BLaER1 treated with 17β-estradiol and CSF1 and Interleukin-3, amounts not matched to agents 10 nM and 100 nM (cell line): Measurements from ENCODE around the gene COPS4.

ENCODE experiments used
- H3K27ac ChIP-seq, 11 experiments: shearing (Covaris generic); formaldehyde crosslinking; 2 replicates each; pipeline ENCODE4 v1.8.1; 2022
- H3K27me3 ChIP-seq, 11 experiments: shearing (Covaris generic); formaldehyde crosslinking; 2 replicates each; pipeline ENCODE4 v1.8.1; 2022
- H3K36me3 ChIP-seq, 11 experiments: shearing (Covaris generic); formaldehyde crosslinking; 2 replicates each; pipeline ENCODE4 v1.8.1; 2022
- H3K4me1 ChIP-seq, 10 experiments: shearing (Covaris generic); formaldehyde crosslinking; 2 replicates each; pipeline ENCODE4 v1.8.1; 2022
- H3K4me2 ChIP-seq, 11 experiments: shearing (Covaris generic); formaldehyde crosslinking; 2 replicates each; pipeline ENCODE4 v1.8.1; 2022
- H3K4me3 ChIP-seq, 10 experiments: shearing (Covaris generic); formaldehyde crosslinking; 2 replicates each; pipeline ENCODE4 v1.8.1; 2022
- H3K9ac ChIP-seq, 11 experiments: shearing (Covaris generic); formaldehyde crosslinking; 2 replicates each; pipeline ENCODE4 v1.8.1; 2022
- H3K9me3 ChIP-seq, 11 experiments: shearing (Covaris generic); formaldehyde crosslinking; replicated peaks in 1 of 11; 2 replicates each; pipeline ENCODE4 v1.8.1; 2022
- H4K20me1 ChIP-seq, 11 experiments: shearing (Covaris generic); formaldehyde crosslinking; 2 replicates each; pipeline ENCODE4 v1.8.1; 2022
- Cebpa-rat ChIP-seq, 11 experiments: shearing (Covaris generic); IDR thresholded peaks; 2 replicates each; pipeline ENCODE4 v1.8.1; 2022

COPS4 gene

DNA sequence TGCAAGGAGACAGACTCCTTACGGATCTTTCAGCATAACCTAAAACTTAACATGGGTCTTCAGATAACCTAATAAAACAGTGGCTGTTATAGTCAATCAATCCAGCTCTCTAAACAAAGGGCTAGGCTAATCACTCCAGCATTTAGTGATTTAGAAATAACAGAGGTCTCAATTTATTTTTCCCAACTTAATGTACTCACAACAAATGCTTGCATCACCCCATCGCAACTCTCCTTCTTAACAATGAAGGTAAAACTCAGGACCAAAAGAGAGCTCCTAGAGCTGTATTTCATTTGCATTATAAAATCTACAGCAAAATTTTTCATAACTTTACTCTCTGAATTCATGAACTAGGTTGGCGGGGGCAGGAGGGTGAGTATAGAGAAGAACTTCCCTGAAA lies 25.5 kb upstream of the COPS4 start:
- Histone ChIP-seq H3K9ac (peak overlapping the region; percentile 89 to 96 (median 94)), H3K27me3 (no peaks in the 10 kb centered on the region), H4K20me1 (peaks cover 0 to 13% (median 0%) of the 10 kb centered on the region in 11 experiments; a peak in 5 of 22 replicates), H3K4me1 (peaks cover 21 to 53% (median 41%) of the 10 kb centered on the region in 10 experiments), H3K27ac (peak overlapping the region; percentile 88 to 96 (median 92); a peak in 21 of 22 replicates), H3K4me3 (peak overlapping the region; percentile 84 to 99 (median 92)), H3K36me3 (peaks cover 0 to 20% (median 16%) of the 10 kb centered on the region in 11 experiments; a peak in 11 of 22 replicates), H3K9me3 (0 out of 22 replicates have a peak, but pooled peaks cover 0 to 1% (median 0%) of the 10 kb centered on the region in 11 experiments), H3K4me2 (peak overlapping the region; percentile 80 to 97 (median 90))
- no peak for TF ChIP-seq Cebpa-rat (IDR thresholded peaks at IDR 0.05)

DNA sequence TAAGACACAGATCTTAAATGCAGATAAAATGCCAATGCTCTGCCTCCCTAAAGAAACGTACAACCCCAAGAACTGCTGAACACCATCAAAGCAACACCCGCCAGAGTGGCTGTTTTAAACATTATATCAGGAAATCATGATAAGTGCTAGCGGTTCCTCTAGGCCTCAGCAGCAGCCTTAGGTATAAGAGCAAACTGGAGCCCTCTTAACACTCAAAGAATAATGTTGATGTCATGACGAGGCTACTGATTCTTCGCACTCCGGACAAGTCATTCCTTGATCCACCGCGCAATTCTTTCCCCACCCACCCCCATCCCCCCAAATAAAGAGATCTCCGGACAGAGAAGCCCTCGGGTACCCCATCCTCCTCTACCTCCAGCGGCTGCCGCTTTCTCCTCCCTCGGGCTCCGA lies 24.9 kb upstream of the COPS4 start:
- TF ChIP-seq Cebpa-rat (IDR thresholded peaks at IDR 0.05) = no peak
- Histone ChIP-seq H3K4me1 (peaks cover 21 to 53% (median 41%) of the 10 kb centered on the region in 10 experiments), H3K36me3 (peaks cover 0 to 14% (median 11%) of the 10 kb centered on the region in 11 experiments; a peak in 11 of 22 replicates), H3K4me2 (peak overlapping the region; percentile 80 to 97 (median 90)), H3K9me3 (no peaks in the 10 kb centered on the region), H3K27ac (peak overlapping the region; percentile 88 to 96 (median 92)), H3K27me3 (no peaks in the 10 kb centered on the region), H3K9ac (peak overlapping the region; percentile 89 to 96 (median 94)), H4K20me1 (peaks cover 0 to 13% (median 0%) of the 10 kb centered on the region in 11 experiments; a peak in 5 of 22 replicates), H3K4me3 (peak overlapping the region; percentile 84 to 99 (median 92))

DNA sequence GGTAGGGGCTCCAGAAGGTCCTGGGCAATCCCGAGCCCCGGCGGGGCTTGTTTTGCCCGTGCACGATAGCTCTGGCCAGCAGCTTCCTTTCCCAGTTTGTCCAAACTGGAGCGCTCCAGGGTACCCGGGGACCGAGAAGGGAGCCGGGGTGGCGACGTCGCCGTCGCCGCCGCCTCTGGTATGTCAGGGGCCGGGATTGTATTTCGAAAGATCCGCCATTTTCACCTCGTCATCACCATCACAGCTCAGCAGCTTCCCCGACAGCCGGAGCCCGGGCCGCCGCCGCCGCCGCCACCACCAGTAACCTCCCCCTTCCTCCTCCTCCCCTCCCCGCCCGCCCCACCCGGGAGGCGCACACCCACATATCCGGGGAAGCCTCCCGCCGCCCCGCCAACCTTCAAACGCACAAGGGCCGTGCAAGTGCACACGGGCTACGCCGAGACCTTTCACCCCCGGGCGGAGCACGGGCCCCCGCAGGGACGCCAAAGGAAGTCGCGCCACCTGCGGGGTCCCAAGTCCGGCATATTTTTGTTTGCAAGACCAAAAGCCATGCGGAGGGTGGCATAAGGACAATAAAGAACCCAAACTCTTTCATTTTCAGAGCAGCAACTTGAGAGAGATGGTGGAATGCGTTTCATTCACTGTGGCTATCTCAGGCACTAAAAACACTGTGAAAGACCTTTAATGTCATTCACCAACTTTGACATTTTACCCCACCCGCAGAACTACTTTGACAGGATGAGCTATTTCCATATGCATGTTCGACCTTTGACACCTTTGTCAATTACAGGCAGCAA lies 24.3 kb upstream of the COPS4 start, which contains the start of gene LIN54:
TSS of gene LIN54 (minus strand) at position 302 of the 797 bp plus-strand sequence. CDS start 25,979 bp downstream, outside the sequence.
- peak within 1 kb of the TSS; percentile 89 to 96 (median 94) for H3K9ac ChIP-seq
- H3K9me3 ChIP-seq = no peaks in the 10 kb centered on the region
- H3K36me3 ChIP-seq = peaks cover 0 to 8% (median 5%) of the 10 kb centered on the region in 11 experiments; a peak in 8 of 22 replicates
- H3K4me1 ChIP-seq = peaks cover 21 to 53% (median 41%) of the 10 kb centered on the region in 10 experiments
- H3K4me2 ChIP-seq = peak within 1 kb of the TSS; percentile 81 to 98 (median 96)
- no peaks in the 10 kb centered on the region for H3K27me3 ChIP-seq
- peak within 1 kb of the TSS; percentile 84 to 99 (median 92) for H3K4me3 ChIP-seq
- no peak for TF ChIP-seq Cebpa-rat (IDR thresholded peaks at IDR 0.05)
- H3K27ac ChIP-seq = peak within 1 kb of the TSS; percentile 88 to 96 (median 92)
- peaks cover 0 to 13% (median 0%) of the 10 kb centered on the region in 11 experiments; a peak in 3 of 22 replicates for H4K20me1 ChIP-seq

DNA sequence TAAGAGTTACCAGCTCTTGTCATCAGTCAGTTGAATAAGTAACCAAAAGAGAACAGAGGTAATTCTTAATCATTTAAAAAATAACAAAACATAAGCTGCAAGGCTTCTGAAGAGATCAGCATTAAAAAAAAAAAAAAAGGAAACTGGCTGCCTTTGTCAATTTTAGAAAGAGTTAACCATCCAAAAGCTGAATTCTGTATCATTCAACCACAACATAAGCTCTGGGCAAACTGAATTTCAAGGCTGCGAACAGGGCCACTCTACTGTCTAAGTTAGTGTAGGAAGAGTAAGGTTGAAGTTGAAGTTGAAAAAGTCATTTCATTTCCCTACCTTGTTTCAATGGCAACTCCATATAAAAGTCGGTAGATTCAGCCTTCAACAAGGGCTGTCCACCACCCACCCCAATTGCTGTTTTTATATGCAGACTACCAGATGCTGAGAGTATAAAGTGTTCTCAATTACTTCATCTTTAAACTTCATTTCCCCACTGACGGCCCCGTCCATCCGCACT lies 23.2 kb upstream of the COPS4 start:
- Histone ChIP-seq H3K27me3 (no peaks in the 10 kb centered on the region), H4K20me1 (peaks cover 0 to 13% (median 0%) of the 10 kb centered on the region in 11 experiments; a peak in 3 of 22 replicates), H3K4me1 (peaks cover 21 to 51% (median 41%) of the 10 kb centered on the region in 10 experiments), H3K4me2 (peak overlapping the region; percentile 70 to 98 (median 86)), H3K36me3 (peaks cover 0 to 3% (median 0%) of the 10 kb centered on the region in 11 experiments; a peak in 2 of 22 replicates), H3K27ac (peak overlapping the region; percentile 55 to 96 (median 92); a peak in 21 of 22 replicates), H3K9ac (peak overlapping the region; percentile 89 to 96 (median 94)), H3K4me3 (peak overlapping the region; percentile 84 to 99 (median 92)), H3K9me3 (no peaks in the 10 kb centered on the region)
- TF ChIP-seq Cebpa-rat (IDR thresholded peaks at IDR 0.05) = no peak

DNA sequence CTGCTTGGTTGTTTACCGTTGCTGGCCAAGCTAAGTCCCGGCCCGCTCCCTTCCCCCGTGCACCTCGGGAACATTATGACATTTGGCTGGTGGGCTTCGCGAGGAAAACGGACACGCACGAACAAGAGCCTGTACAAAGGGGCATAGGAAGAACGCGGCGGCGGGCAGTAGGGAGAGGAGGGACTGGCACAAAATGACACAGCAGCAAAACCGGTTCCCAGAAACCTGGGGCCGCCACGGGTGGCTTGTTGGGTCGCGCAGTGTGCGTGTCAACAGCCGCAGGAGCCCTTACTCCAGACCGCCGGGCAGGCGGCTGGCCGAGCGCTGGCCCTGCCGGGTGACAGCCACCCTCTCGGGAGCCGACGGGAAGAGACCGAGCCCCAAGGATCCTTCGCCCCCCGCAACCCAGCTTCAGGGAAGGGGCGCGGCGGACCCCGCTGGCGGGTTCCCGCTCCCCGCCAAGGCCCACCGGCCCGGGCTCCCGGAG lies 22.7 kb upstream of the COPS4 start:
- Histone ChIP-seq H3K9ac (peak overlapping the region; percentile 89 to 96 (median 94)), H3K27me3 (no peaks in the 10 kb centered on the region), H3K9me3 (no peaks in the 10 kb centered on the region), H3K36me3 (no peaks in the 10 kb centered on the region; a peak in 2 of 22 replicates), H3K27ac (peak overlapping the region; percentile 55 to 96 (median 92)), H3K4me2 (peak overlapping the region; percentile 70 to 98 (median 86)), H3K4me3 (peak overlapping the region; percentile 84 to 99 (median 92)), H4K20me1 (peaks cover 0 to 13% (median 0%) of the 10 kb centered on the region in 11 experiments; a peak in 3 of 22 replicates), H3K4me1 (peaks cover 21 to 46% (median 40%) of the 10 kb centered on the region in 10 experiments)
- no peak for TF ChIP-seq Cebpa-rat (IDR thresholded peaks at IDR 0.05)

DNA sequence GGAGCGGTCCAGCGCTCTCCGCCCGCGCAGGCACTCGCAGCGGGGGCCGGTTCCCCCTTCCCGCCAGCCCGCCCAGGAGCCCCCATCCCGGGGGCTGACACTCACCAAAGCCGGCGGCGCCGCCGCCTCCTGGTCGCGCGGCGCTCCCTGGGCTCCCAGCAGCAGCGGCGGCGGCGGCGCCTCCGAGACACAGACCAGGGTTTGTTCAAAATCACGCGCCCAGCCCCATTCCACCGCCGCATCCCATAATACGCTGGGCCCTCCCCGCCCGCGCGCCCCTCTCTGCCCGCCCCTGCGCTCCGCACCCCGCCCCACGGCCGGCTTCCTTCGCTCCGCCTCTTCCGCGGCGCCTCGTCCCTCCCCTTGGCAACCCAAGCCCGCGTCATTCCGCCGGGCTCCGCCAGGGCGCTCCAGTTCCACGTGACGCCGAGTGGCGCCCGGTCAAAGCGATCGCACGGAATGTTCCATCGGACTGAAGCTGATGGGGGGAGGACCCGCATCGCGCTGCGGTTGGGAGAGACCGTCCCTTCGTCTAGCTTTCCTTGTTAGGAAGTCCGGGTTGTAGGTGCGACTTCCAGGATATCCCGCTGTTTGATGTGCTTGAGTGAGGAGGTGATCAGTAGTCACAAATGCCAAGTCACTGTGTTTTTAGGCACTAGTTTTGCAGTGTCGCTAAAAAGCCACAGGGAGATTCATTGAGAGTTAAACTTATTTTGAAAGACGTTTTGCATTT lies 22.1 kb upstream of the COPS4 start:
- Histone ChIP-seq H3K9me3 (no peaks in the 10 kb centered on the region), H3K27ac (peak overlapping the region; percentile 72 to 96 (median 92)), H3K4me2 (peak overlapping the region; percentile 70 to 98 (median 86)), H4K20me1 (peaks cover 0 to 13% (median 0%) of the 10 kb centered on the region in 11 experiments; a peak in 3 of 22 replicates), H3K36me3 (no peaks in the 10 kb centered on the region), H3K9ac (peak overlapping the region; percentile 89 to 96 (median 94)), H3K4me1 (peaks cover 16 to 40% (median 34%) of the 10 kb centered on the region in 10 experiments), H3K27me3 (no peaks in the 10 kb centered on the region), H3K4me3 (peak overlapping the region; percentile 84 to 99 (median 92))
- TF ChIP-seq Cebpa-rat (IDR thresholded peaks at IDR 0.05) = no peak

DNA sequence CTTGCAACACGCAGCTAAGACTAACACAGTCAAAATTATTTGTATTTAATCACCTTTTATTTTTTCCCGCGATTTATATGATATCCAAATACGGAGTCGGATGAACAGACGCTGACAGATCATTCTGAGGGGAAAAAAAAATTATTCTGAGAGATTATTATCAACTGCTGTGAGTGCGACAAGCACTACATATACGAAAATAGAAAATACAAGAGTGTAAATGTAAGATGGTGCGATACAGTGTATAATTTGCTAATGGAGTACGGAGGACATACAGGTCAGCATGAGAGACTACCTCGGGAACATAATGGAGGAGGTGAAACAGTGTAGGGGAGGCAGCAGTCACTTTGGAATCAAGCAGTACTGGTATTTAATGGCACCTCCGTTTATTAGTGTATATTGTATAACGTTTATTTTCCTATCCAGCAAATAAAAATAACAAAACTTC lies 21.5 kb upstream of the COPS4 start:
- TF ChIP-seq Cebpa-rat (IDR thresholded peaks at IDR 0.05) = no peak
- H4K20me1 ChIP-seq = peaks cover 0 to 9% (median 0%) of the 10 kb centered on the region in 11 experiments; a peak in 3 of 22 replicates
- no peaks in the 10 kb centered on the region for H3K27me3 ChIP-seq
- no peaks in the 10 kb centered on the region for H3K36me3 ChIP-seq
- H3K4me3 ChIP-seq = peak overlapping the region; percentile 66 to 99 (median 91)
- H3K4me1 ChIP-seq = peaks cover 11 to 34% (median 28%) of the 10 kb centered on the region in 10 experiments
- H3K9ac ChIP-seq = peak overlapping the region; percentile 79 to 95 (median 92)
- peak overlapping the region; percentile 49 to 76 (median 59) for H3K4me2 ChIP-seq
- no peaks in the 10 kb centered on the region for H3K9me3 ChIP-seq
- peak overlapping the region; percentile 72 to 96 (median 89) for H3K27ac ChIP-seq

DNA sequence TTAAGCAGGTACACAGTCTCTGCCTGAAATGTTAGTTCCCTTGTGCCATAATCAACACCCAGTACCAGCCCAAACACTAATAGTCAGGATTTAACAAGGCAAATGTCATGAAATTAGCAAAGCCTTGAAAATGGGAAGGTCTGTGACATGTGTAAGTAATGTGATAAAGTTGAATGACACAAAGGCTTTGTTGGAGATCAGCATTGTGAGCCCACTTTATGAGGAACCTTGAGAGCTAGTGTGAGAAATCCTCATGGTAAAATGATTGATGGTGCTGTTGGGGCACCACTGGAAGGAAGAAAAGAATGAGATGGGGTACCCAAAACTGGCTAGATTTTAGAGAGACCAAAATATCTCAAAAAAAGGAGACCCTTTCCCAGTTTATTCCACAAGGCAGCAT lies 21.1 kb upstream of the COPS4 start:
- H3K4me2 ChIP-seq = peak overlapping the region; percentile 49 to 76 (median 59); a peak in 20 of 22 replicates
- TF ChIP-seq Cebpa-rat (IDR thresholded peaks at IDR 0.05) = no peak
- H3K4me3 ChIP-seq = no peak overlapping the region
- H4K20me1 ChIP-seq = peaks cover 0 to 7% (median 0%) of the 10 kb centered on the region in 11 experiments; a peak in 3 of 22 replicates
- H3K4me1 ChIP-seq = peaks cover 8 to 29% (median 24%) of the 10 kb centered on the region in 10 experiments
- H3K9me3 ChIP-seq = no peaks in the 10 kb centered on the region
- H3K27ac ChIP-seq = peak overlapping the region; percentile 22 to 96 (median 88); a peak in 12 of 22 replicates
- H3K27me3 ChIP-seq = no peaks in the 10 kb centered on the region
- no peaks in the 10 kb centered on the region for H3K36me3 ChIP-seq
- peak overlapping the region in 3 of 11 experiments; percentile 82 to 95 (median 89); a peak in 4 of 22 replicates for H3K9ac ChIP-seq
